ENCODE data around the gene PRICKLE4. TPM values are rescaled to one million over a fixed set of nuclear protein-coding genes. Genes with fewer than 3 reads are reported as not detected.

PRICKLE4 gene
- total RNA-seq, 1 experiment from 2014 or later = not detected

Other genes starting within 250 kb of the PRICKLE4 start
- 2.7 and 3.1 TPM in 2 replicates for gene FOXP4, start 234.4 kb upstream of the PRICKLE4 start, total RNA-seq (2014; rRNA removed; shearing (Covaris generic))
- gene MDFI, start 142.3 kb upstream of the PRICKLE4 start, total RNA-seq (2014; rRNA removed; shearing (Covaris generic)) = 0.72 TPM in 1 of 2 replicates, not detected in the other
- 1.6 and 9.2 TPM in 2 replicates for gene TFEB, start 45.2 kb upstream of the PRICKLE4 start, total RNA-seq (2014; rRNA removed; shearing (Covaris generic))
- gene PGC, start 33.4 kb upstream of the PRICKLE4 start, total RNA-seq (2014; rRNA removed; shearing (Covaris generic)) = not detected in 2 replicates
- gene FRS3, start 882 bp upstream of the PRICKLE4 start, total RNA-seq (2014; rRNA removed; shearing (Covaris generic)) = 0.66 and 1.1 TPM in 2 replicates
- gene TOMM6, start 6.9 kb downstream of the PRICKLE4 start, total RNA-seq (2014; rRNA removed; shearing (Covaris generic)) = 222 and 348 TPM in 2 replicates
- gene USP49, start 114.6 kb downstream of the PRICKLE4 start, total RNA-seq (2014; rRNA removed; shearing (Covaris generic)) = 1.4 and 1.8 TPM in 2 replicates
- 49.4 and 51.8 TPM in 2 replicates for gene MED20, start 140.4 kb downstream of the PRICKLE4 start, total RNA-seq (2014; rRNA removed; shearing (Covaris generic))
- 25.0 and 27.8 TPM in 2 replicates for gene BYSL, start 140.7 kb downstream of the PRICKLE4 start, total RNA-seq (2014; rRNA removed; shearing (Covaris generic))
- 50.0 and 51.3 TPM in 2 replicates for gene CCND3, start 161.0 kb downstream of the PRICKLE4 start, total RNA-seq (2014; rRNA removed; shearing (Covaris generic))

Data from H4 (cell line).